GM10266 (cell line): ENCODE results near the gene ENOX1.

Source experiments
- DNase-seq: peaks from one replicate; pipeline ENCODE4 v3.0.0; 2012; ENCODE audit errors: extremely low spot score
- TF ChIP-seq, protein P1 (sequence below): IDR thresholded peaks from 2 replicates; pipeline ENCODE4 v1.5.1; 2012; ENCODE audit warnings: mild to moderate bottlenecking, low read depth; ENCODE audit not compliant: control insufficient read depth, insufficient read depth; ENCODE audit errors: missing control alignments

Gene ENOX1

DNA sequence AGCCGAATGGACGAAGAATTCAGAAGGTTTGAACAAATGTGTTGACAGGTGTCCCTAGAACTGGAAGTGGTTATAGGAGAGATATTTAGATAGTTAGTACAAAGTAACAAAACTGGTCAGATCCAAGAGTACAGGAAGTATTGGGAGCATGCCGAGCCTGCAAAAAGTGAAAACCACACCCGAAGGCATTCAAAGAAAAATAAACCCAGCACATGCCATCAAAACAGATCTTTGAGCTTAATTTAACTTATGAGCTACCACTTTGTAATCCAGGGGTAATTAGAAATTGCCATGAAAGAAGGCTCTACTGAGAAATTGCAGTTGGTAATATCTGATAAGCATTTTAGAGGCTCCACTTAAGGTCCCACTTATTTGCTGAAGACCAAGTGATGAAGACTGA, 549.2 kb downstream of the ENOX1 start:
- DNase-seq, result no peak
- TF ChIP-seq, protein P1, sequence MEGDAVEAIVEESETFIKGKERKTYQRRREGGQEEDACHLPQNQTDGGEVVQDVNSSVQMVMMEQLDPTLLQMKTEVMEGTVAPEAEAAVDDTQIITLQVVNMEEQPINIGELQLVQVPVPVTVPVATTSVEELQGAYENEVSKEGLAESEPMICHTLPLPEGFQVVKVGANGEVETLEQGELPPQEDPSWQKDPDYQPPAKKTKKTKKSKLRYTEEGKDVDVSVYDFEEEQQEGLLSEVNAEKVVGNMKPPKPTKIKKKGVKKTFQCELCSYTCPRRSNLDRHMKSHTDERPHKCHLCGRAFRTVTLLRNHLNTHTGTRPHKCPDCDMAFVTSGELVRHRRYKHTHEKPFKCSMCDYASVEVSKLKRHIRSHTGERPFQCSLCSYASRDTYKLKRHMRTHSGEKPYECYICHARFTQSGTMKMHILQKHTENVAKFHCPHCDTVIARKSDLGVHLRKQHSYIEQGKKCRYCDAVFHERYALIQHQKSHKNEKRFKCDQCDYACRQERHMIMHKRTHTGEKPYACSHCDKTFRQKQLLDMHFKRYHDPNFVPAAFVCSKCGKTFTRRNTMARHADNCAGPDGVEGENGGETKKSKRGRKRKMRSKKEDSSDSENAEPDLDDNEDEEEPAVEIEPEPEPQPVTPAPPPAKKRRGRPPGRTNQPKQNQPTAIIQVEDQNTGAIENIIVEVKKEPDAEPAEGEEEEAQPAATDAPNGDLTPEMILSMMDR, result no peak

DNA sequence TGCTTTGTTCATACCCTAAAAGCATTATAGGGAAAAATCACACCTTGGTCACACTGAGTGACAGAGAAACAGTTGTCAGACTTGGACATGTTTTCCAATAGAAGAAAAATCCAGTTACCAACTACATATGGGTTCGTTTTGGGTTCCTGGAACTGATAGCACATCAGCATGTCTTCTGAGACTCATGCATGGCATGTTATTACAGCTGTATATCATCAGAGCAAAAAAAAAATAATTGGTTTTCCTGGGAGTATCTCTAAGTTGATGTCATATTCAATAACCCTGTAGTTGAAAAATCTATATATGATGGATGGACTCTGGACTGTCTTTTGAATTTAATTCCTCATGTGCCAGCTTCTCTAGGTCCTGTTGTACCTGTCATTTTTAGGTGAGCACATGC, 551.7 kb downstream of the ENOX1 start:
- no peak for DNase-seq
- TF ChIP-seq, protein P1, result no peak

DNA sequence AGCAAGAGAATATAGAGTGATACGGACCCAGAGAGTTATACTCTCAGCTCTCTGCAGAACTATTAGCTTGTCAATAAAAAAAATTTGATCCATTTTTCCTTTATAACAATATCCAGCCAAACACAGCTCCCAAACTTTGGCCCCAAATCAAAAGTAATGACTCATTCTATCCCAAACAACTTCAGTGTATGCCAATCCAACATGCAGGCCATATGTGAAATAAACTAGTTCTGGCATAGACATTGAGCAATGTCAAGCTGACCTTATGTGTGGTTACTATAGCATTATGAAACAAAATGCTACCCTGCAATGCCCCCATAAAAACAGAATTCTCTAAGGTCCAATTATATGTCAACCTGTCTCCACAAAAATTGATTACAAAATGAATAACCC, 553.9 kb downstream of the ENOX1 start:
- DNase-seq, result no peak
- TF ChIP-seq, protein P1, result no peak

DNA sequence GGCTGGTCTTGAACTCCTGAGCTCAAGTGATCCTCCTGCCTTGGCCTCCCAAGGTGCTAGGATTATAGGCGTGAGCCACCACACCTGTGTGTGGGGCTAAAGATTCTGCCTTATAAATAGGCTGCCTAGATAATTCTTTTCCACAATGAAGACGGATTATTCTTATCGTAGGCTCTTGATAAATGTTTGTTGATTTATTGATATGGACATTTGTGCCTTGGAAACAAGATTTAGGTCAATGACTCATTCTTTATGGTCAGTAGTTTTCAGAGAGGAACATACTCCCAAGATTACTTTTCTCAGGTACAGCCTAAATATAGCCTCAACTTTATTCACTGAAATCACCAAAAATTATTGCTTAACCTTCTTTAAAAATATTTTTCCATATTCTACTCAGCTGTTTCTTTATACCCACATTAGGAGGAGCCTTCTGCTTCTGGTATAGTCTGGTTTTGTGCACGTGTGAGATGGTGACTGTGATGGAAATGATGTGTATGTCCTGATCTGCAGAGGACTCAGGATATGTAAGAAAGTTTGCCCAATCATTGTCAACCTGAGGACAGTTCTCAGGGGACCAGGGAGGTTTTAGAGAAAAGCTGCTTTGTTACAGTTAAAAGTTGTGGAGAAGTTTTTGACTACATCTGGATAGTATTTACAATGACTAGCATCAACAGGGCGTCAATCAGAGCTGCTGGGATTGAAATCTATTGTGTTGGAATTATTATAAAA, 554.5 kb downstream of the ENOX1 start:
- DNase-seq, result no peak
- TF ChIP-seq, protein P1, result no peak

DNA sequence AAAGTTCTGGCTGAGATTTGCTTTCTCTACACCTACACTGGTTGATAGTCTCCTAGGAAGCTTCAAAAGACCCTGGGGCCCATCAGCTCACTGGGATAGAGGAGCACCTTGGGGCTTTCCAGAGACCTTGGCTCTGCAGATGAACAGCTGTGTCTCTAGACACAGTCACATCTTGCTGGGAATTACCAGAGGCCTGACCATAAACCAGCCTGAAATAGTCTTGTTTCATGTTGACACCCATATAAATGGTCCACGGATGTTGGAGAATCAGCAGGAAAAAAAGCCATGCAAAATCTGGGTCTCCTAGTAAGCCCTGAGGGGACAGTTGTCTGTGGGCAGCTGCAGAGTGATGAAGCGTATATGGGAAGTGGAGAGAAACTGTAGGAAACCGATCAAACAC, 555.8 kb downstream of the ENOX1 start:
- DNase-seq, result no peak
- TF ChIP-seq, protein P1, result no peak

DNA sequence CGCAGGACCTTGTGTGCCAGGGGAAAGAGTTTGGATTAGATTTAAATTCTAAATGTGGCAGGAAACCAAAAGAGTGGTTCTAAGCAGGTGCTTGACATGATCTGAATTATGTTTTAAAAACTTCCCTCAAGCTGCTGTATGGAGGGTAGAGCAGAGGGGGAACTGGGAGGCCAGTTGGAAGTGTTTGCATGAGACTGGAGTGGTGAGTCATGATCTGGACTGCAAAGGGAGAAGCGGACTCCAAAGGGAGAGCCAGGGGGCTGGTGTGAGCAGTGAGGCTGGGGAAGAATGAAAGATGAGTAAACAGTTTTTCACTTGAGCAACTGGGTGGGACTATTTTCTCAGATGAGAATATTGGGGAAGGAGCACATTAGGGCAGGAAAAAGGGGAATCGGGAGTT, 557.3 kb downstream of the ENOX1 start:
- DNase-seq, result no peak
- TF ChIP-seq, protein P1, result no peak

DNA sequence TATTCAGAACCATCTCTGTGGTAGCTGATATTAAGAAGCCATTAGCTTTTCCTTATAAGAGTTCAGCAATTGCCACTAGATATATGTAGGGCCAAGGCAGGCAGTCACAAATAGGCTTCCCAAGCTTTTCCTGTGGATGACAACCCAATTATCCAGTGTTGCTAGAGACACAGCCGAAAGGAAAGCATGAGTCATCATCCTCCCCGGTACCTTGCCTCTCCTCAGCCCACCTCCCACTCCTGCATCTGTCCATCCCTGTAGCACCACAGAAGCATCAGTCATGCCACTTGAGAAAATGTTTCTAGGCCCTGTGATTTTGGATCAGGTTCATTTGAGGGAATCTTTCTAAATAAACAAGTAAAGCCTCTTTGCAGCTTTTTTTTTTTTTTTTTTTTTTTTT, 559.1 kb downstream of the ENOX1 start:
- TF ChIP-seq, protein P1, result no peak
- DNase-seq, result no peak
